ENCODE data around the gene FBXO2.

FBXO2 gene

GRCh38 chr1:11654137-11654938, at the start of gene FBXO2, which contains the start of gene FBXO44:
Gene FBXO2 (minus strand): TSS chr1:11654429. CDS start chr1:11654340, 89 bp downstream.
Gene FBXO44 (plus strand): TSS chr1:11654877. CDS start chr1:11655836, 959 bp downstream.
- peak; percentile 59 to 66 for DNase-seq (ENCODE audit: low read depth in 1 of 2, low spot score in 1 of 2)

- DNase-seq (ENCODE audit: low read depth in 1 of 2, low spot score in 1 of 2) = no peak
Observed at GRCh38 chr1:11703357-11704193, 49.3 kb upstream of the FBXO2 start.

GRCh38 chr1:11701981-11702803, 48.0 kb upstream of the FBXO2 start:
- no peak for DNase-seq (ENCODE audit: low read depth in 1 of 2, low spot score in 1 of 2)

- DNase-seq (ENCODE audit: low read depth in 1 of 2, low spot score in 1 of 2) = no peak
Observed at GRCh38 chr1:11701551-11701961, 47.3 kb upstream of the FBXO2 start.

- no peak for DNase-seq (ENCODE audit: low read depth in 1 of 2, low spot score in 1 of 2)
Observed at GRCh38 chr1:11700601-11701467, 46.6 kb upstream of the FBXO2 start.

DNA sequence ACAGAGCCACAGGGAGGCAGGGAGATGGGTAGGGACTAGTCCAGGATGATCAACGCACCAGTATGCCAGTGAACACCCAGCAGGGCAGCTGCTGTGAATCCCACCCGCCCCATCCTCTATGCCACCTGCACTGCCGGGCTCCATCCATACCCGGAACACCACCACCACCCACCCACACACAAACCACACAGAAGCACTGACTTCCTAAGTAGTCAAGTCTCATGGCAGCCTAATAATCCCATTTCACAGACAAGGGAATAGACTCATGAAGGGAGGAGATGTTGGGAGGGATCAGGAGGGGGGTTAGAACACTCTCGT, 43.6 kb upstream of the FBXO2 start:
- no peak for DNase-seq (ENCODE audit: low read depth in 1 of 2, low spot score in 1 of 2)

DNA sequence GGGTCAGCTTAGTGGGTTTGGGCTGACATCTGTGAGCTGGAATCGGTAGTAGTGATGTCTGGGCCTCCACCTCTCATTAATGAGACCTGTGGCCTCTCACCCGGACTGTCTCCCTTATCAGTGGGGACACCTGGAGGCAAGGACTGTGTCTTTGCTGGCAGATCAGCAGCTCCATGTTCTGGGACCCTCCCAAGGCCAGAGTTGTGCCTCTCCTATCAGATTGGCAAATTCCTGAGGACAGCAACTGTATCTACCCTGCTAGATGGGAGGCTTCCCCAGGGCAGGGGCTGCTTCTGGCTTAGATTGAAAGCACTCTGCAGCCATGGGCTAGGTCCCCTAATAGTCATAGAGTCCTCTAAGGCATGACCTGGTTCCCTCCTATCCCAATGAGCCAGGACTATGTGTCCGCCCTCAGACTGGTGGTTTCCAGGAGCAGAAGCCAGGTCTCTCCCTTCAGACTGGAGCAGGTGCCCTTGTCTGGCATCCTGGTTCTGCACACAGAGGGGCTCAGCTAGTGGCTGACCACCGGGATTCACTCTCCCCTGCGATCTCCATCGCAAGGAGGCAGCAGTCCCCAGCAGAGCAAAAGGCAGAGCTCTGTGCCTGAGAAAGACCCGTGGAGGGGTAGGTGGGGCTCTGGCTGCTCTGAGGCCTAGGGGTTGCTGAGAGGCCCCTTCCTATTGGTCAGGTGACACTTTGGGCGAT, 43.1 kb upstream of the FBXO2 start:
- DNase-seq (ENCODE audit: low read depth in 1 of 2, low spot score in 1 of 2) = no peak

GRCh38 chr1:11695861-11696260, 41.6 kb upstream of the FBXO2 start:
- no peak for DNase-seq (ENCODE audit: low read depth in 1 of 2, low spot score in 1 of 2)

- DNase-seq (ENCODE audit: low read depth in 1 of 2, low spot score in 1 of 2) = no peak
Observed at GRCh38 chr1:11693917-11694316, 39.7 kb upstream of the FBXO2 start.

DNA sequence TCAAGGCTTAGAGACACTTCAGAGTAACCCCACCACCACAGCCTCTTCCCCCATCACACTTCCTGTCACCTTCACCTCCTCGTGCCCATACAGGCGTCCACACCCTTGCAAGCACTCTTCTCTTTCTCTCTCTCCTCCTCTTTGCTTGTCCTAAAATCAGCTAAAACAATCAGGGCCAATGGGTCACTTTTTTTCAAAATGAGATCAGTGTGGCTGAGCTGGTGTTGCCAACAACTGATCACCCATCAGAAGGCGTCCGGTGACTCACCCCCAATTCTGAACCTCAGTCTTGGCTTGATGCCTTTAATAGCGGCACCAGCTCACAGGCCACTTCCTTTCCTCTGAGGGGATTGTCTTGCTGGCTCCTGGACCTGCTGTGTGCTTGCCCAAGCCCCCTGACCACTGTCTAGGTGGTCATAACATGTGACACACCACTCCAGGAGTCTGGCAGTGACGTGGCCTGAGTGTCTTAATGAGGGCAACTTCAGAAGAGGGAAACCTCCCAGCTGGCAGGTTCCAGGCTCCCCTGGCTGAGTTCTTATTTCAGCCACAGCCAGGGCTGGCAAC, 38.9 kb upstream of the FBXO2 start:
- DNase-seq (ENCODE audit: low read depth in 1 of 2, low spot score in 1 of 2) = no peak

DNA sequence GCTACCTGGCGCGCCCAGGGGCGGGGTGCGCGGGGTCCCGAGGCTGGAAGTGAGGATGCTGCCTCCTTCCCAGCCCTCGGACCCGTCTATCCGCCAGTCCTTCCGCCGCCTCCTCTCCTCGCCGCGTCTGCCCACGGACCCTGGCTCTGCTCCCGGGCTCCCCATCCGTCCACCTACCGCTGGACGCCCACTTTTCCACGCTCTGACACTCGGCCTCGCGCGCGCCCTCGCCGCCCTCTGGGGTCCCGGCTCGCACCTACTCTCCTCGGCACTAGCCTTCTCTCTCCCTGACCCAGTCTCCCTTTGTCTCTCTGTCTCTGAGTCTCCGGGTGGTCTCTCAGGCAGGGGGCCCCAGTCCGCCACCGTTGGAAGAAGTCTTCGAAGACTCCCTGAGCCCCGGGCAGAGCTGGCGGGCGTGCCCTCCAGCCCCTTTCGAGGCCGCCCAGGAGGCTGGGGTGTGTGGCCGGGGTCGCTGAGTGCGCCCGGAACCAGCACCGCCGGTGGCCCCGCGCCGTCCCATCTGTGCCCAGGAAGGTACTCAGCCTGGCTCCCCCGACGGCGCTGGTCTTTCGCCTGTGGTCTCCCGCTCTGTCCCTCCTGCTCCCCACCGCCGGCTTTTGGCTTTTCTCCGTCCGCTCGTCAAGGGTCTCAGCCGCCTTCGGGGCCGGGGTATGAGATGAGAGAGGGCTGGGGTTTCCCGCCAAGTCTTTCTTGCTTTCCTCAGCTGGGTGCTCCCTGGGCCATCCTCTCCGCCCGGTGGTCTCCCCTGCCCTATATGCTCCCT, 37.9 kb upstream of the FBXO2 start:
- no peak for DNase-seq (ENCODE audit: low read depth in 1 of 2, low spot score in 1 of 2)

DNA sequence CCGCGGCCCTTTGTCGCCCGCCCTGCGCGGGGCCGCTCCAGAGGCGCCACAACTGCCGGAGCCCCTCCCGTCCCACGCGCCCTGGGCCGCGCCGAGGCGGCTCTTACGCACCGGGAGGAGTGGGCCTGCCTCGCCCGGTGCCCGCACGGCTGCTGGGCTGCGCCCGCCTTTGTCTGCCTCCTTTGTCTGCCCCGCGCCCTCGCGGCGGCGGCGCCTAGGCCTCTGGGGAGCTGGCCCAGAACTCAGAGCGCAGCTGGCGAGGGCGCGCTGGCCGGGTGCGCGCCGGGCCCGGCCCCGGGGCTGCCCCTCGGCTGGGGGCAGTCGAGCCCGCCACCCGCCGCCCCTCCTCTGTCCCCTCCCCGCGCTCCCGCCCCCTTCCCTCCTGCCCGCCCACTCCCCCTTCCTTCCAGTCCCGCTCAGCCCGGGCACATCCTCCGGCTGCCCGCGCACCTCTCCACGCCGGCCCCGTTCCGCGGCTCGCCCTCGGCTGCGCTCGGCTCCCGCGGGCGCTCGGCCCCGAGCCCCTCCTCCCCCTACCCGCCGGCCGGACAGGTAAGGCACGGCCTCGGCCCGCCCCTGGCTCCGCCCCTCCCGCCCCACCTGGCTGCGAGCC, 37.2 kb upstream of the FBXO2 start, which contains the start of gene DRAXIN:
DRAXIN (plus strand) TSS at position 409 of the 613 bp plus-strand sequence. CDS start 14,549 bp downstream, outside the sequence.
- no peak for DNase-seq (ENCODE audit: low read depth in 1 of 2, low spot score in 1 of 2)

DNA sequence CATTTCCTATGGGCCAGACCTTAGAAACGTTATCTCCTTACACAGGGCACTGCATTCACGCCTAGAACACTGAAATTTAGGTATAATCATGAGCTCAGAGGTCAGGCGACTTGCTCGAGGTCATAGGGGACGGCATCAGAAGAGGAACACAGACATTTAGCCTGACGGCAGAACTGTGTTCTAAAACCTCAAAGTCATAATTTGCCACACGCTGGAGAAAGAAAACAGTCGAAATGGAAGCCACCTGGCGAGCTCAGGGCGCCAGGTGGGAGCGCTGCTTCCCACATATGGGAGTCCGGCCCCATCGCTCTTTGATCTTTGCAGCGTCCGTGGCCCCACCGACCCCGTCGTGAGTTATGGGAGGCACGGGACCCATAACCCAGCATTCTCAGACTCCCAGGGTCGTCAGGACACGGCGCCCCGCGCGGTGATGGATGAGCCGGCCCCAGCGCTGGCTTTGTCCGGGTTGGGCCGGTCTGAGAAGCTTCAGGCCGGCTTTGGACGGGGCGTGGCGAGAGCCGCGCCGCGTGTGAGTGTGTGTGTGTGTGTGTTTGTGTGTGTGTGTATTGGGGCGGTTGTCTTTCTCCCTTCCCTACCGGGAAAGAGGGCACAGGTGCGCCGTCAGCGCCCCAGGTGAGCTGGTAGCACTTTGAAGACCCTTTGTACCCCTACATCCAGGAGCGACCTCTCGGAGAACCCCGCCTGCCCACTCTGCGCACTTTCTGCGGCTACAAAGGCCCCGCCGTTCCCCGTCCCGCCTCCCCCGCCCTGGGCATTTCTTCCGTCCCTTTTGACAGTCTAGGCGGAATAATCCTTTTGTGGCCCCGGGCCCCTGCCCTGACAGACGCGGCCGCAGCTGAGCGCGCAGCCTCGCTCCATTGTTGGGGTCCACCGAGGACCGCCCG, 36.4 kb upstream of the FBXO2 start:
- no peak for DNase-seq (ENCODE audit: low read depth in 1 of 2, low spot score in 1 of 2)

GRCh38 chr1:11688506-11688905, 34.3 kb upstream of the FBXO2 start:
- DNase-seq (ENCODE audit: low read depth in 1 of 2, low spot score in 1 of 2) = no peak

GRCh38 chr1:11685210-11685752, 31.1 kb upstream of the FBXO2 start:
- no peak for DNase-seq (ENCODE audit: low read depth in 1 of 2, low spot score in 1 of 2)

GRCh38 chr1:11684070-11684469, 29.8 kb upstream of the FBXO2 start:
- DNase-seq (ENCODE audit: low read depth in 1 of 2, low spot score in 1 of 2) = no peak

GRCh38 chr1:11682799-11683198, 28.6 kb upstream of the FBXO2 start:
- no peak for DNase-seq (ENCODE audit: low read depth in 1 of 2, low spot score in 1 of 2)

All from stimulated activated CD4-positive, alpha-beta T cell treated with anti-CD3 and anti-CD28 coated beads, Interleukin-15, amount 100 ng/mL, for 1 hour (primary cell).